Left ventricle myocardium inferior (tissue), 1 donor: ENCODE data around the gene ZNF226. TPM values are rescaled to one million over a fixed set of nuclear protein-coding genes. Genes with fewer than 3 reads are reported as not detected.
"Not testable (repeated sequence)": the region's sequence is repeated elsewhere in the genome, so short reads cannot be mapped to it uniquely, and the experiment has no call there.

ENCODE experiments used
- DNase-seq: peaks from one replicate; pipeline ENCODE4 v3.0.0-alpha.2; 2020
- H3K27ac ChIP-seq: fragments of 200-600 bp; replicated peaks from 2 replicates; pipeline ENCODE4 v1.8.0; 2021
- H3K27me3 ChIP-seq: fragments of 200-600 bp; 2 replicates; pipeline ENCODE4 v1.8.0; 2021; ENCODE audit warnings: low read depth
- H3K36me3 ChIP-seq: fragments of 200-600 bp; 2 replicates; pipeline ENCODE4 v1.8.0; 2021
- H3K4me1 ChIP-seq: fragments of 200-600 bp; 2 replicates; pipeline ENCODE4 v1.8.0; 2021
- H3K4me3 ChIP-seq: fragments of 200-600 bp; 2 replicates; pipeline ENCODE4 v1.8.0; 2021; ENCODE audit warnings: mild to moderate bottlenecking, moderate library complexity
- H3K9me3 ChIP-seq: fragments of 200-600 bp; replicated peaks from 2 replicates; pipeline ENCODE4 v1.8.0; 2021
- intact Hi-C: fragments of 100-400 bp; cut with micrococcal nuclease; formaldehyde crosslinking; loops from one replicate; pipeline ENCODE4 v1.11.0; 2022
- long read RNA-seq: library from polyadenylated mRNA; unstranded; transcript quantifications from one replicate; pipeline ENCODE4 v2.0.0, GENCODE V29; 2021
- total RNA-seq: library from RNA; stranded (reverse); fragmentation: NEBNext Ultra II Directional; extraction: Animal tissue kit (Norgen Biotek cat#: 25700); gene quantifications from one replicate; pipeline ENCODE4 v1.2.1, GENCODE V29; 2021
- TF ChIP-seq, protein P1 (sequence below): fragments of 200-600 bp; IDR thresholded peaks from 2 replicates; pipeline ENCODE4 v1.8.0; 2021; ENCODE audit warnings: antibody characterized with exemption, mild to moderate bottlenecking, borderline replicate concordance
- donor health status: DM: no; HTN: yes; CAD: no; lungs with severe emphysema.

The ZNF226 gene
- 17.8 TPM for total RNA-seq
- long read RNA-seq, partial matches to known transcripts = 3 of 9 reads
- long read RNA-seq, other reads (novel, unspliced or antisense) = 2 of 9 reads

DNA sequence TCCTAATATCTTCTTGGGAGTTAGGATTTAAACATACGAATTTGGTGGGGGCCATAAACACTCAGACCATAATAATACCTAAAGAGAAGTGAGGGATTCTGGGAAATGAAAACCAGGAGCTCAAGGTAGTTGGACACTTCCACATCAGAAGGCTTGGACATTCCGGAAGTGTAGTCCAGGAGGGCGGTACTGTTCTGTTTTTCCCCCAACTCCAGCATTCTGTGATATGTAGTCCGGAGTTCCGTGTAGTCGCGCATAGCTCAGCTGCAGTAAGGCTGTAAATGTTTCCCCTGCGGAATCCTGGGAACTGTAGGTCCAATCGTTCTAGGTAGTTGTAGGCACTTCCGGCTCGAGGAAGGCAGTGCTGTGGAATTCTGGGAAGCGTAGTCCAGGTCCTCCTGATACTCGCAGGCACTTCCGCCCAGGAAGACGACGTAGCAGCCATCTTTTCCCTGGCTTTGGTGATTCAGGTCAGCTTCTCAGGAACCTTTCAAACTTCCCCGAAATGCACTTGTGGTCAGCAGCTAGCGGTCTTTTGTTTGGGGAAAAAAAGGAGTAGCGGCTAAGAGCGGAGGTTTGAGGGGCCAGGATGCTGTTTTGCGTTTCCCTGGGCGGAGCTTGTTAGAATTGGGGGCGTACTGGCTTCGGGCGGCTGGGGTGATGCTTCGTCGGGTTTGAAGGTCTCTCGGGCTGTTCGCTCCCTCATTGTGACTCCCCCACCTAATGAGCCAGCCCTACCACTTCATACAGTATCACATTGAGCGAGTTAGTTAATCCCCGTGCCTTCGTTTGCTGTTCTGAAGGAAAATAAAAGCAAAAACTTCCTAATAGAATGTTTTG, at the start of gene ZNF226:
Gene ZNF226 (plus strand): TSS at position 428 of the 840 bp plus-strand sequence. CDS start 4,981 bp downstream, outside the sequence.
- Histone ChIP-seq H3K36me3 (peaks cover 39% of the 10 kb centered on the region), H3K27me3 (no peaks in the 10 kb centered on the region), H3K27ac (peak within 1 kb of the TSS; percentile 90), H3K4me1 (peaks cover 34% of the 10 kb centered on the region), H3K9me3 (peaks cover 79% of the 10 kb centered on the region), H3K4me3 (peak within 1 kb of the TSS; percentile 85)
- TF ChIP-seq, protein P1, sequence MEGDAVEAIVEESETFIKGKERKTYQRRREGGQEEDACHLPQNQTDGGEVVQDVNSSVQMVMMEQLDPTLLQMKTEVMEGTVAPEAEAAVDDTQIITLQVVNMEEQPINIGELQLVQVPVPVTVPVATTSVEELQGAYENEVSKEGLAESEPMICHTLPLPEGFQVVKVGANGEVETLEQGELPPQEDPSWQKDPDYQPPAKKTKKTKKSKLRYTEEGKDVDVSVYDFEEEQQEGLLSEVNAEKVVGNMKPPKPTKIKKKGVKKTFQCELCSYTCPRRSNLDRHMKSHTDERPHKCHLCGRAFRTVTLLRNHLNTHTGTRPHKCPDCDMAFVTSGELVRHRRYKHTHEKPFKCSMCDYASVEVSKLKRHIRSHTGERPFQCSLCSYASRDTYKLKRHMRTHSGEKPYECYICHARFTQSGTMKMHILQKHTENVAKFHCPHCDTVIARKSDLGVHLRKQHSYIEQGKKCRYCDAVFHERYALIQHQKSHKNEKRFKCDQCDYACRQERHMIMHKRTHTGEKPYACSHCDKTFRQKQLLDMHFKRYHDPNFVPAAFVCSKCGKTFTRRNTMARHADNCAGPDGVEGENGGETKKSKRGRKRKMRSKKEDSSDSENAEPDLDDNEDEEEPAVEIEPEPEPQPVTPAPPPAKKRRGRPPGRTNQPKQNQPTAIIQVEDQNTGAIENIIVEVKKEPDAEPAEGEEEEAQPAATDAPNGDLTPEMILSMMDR = no peak
- intact Hi-C loops = no loop called here
- peak; percentile 84 for DNase-seq

DNA sequence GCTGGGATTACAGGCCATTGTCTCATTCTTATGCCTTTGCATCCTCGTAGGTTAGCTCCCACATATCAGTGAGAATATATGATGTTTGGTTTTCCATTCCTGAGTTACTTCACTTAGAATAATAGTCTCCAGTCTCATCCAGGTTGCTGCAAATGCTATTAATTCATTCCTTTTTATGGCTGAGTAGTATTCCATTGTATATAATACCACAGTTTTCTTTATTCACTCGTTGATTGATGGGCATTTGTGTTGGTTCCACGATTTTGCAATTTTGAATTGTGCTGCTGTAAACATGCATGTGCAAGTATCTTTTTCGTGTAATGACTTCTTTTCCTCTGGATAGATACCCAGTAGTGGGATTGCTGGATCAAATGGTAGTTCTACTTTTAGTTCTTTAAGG, 43.7 kb upstream of the ZNF226 start:
- intact Hi-C loops, H3K4me3 ChIP-seq, H3K27me3 ChIP-seq, DNase-seq, H3K27ac ChIP-seq, H3K4me1 ChIP-seq: not testable (repeated sequence)
- peaks cover 100% of the 10 kb centered on the region for H3K36me3 ChIP-seq
- peaks cover 58% of the 10 kb centered on the region for H3K9me3 ChIP-seq

DNA sequence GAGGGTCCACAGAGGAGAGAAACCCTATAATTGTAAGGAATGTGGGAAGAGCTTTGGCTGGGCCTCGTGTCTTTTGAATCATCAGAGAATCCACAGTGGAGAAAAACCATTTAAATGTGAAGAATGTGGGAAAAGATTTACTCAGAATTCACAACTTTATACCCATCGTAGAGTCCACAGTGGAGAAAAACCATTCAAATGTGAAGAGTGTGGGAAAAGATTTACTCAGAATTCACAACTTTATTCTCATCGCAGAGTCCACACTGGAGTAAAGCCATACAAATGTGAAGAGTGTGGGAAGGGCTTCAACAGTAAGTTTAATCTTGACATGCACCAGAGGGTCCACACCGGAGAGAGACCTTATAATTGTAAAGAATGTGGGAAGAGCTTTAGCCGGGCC, 32.9 kb upstream of the ZNF226 start:
- H3K27me3 ChIP-seq = no peaks in the 10 kb centered on the region
- TF ChIP-seq, protein P1 = no peak
- peaks cover 54% of the 10 kb centered on the region for H3K9me3 ChIP-seq
- intact Hi-C loops = no loop called here
- H3K27ac ChIP-seq = no peak overlapping the region
- H3K4me3 ChIP-seq = no peak overlapping the region
- peaks cover 66% of the 10 kb centered on the region for H3K36me3 ChIP-seq
- DNase-seq = no peak
- no peaks in the 10 kb centered on the region for H3K4me1 ChIP-seq

DNA sequence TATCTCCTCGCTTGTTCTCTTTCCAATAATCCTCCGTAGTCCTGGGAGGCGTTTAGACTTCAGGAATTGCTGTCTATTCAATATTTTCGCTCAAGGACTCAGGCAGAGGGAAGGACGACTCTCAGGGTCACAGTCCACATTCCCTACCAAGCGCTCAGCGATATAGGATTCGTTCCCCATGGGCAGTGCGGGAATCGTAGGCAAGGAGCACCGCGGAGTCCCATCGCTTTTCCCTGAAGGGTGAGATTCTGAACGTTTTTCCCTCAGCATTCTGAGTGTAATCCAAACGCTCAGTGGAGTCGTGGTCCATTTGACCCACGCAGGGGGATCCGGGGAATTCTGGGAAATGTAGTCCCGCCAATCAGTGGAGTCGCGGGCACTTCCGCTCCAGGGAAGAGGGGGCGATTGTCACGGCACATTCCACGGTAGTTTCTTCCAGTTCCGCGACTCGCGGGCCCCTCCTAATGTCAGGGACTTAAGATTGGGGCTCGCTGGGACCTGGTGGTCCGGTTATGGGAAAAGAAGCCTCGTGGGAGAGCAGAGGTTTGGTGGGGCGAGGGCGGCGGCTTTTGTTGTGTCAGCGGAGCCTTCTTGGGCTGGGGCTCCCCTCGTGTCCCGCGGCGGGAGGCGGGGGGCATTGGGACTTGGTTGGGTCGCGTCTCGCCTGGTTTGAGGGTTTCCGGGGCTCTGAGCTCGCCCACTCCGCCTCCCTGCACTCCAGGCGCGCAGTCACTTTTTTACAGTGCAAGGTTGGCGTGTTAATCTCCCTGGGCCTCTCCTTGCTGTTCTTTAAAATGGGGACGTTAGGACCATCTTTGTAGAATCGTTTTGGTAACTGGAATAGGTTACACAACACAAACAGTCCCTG, 23.5 kb upstream of the ZNF226 start, which contains the start of gene ZNF234:
Gene ZNF234 (plus strand): TSS at position 364 of the 868 bp plus-strand sequence. CDS start 3,079 bp downstream, outside the sequence.
- Histone ChIP-seq H3K27me3 (no peaks in the 10 kb centered on the region), H3K27ac (peak within 1 kb of the TSS; percentile 89), H3K9me3 (no peaks in the 10 kb centered on the region), H3K36me3 (peaks cover 25% of the 10 kb centered on the region), H3K4me1 (peaks cover 27% of the 10 kb centered on the region), H3K4me3 (peak within 1 kb of the TSS; percentile 92)
- intact Hi-C loops = no loop called here
- TF ChIP-seq, protein P1 = no peak
- peak; percentile 84 for DNase-seq

DNA sequence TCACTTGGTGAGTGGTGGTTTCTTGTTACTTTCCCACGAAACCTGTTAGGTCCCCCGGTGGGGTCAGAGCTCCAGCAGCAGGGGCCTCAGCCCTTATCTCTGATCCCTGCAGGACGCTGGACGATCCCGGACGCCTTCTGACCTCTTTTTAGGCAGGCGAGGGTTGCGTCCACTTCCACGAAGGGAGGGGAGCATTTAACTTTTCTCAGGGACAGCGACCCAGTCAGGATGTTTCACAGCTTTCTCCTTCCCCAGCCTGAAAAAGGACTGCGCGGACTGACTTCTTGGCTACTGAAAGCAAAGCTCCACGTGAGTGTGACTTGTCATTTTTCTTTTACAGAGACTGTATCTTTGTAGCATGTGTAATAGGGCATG, 22.9 kb upstream of the ZNF226 start:
- Histone ChIP-seq H3K36me3 (peaks cover 29% of the 10 kb centered on the region), H3K4me3 (peak overlapping the region; percentile 92), H3K4me1 (peaks cover 27% of the 10 kb centered on the region), H3K9me3 (no peaks in the 10 kb centered on the region), H3K27me3 (no peaks in the 10 kb centered on the region), H3K27ac (peak overlapping the region; percentile 89)
- DNase-seq = no peak
- TF ChIP-seq, protein P1 = no peak
- intact Hi-C loops = no loop called here
